ENCODE measurements around the gene ASPHD2. TPM values are rescaled to one million over a fixed set of nuclear protein-coding genes. Genes with fewer than 3 reads are reported as not detected.

The ASPHD2 gene
- total RNA-seq, 1 donor from 2014 or later: 3.4 TPM

- TF ChIP-seq CTCF (IDR thresholded peaks at IDR 0.05; ENCODE audit: insufficient read depth, low read length, severe bottlenecking): no peak
- peaks cover 26% of the 10 kb centered on the region for H3K36me3 ChIP-seq (ENCODE audit: control insufficient read depth, insufficient read depth, low read length)
- H3K27me3 ChIP-seq (ENCODE audit: control insufficient read depth, insufficient read depth, low read length): no peaks in the 10 kb centered on the region
- no peak overlapping the region for H3K4me3 ChIP-seq (ENCODE audit: low read depth, low read length)
- FAIRE-seq: peak; percentile 32
- peak; percentile 37 for DNase-seq (ENCODE audit: low read depth)
These were observed 35.3 kb downstream of the ASPHD2 start for GRCh38 chr22:26464312-26464711.

GRCh38 chr22:26466196-26466595 is 37.1 kb downstream of the ASPHD2 start:
- DNase-seq (ENCODE audit: low read depth) (no peak), FAIRE-seq (peak; percentile 13)
- peaks cover 33% of the 10 kb centered on the region for H3K36me3 ChIP-seq (ENCODE audit: control insufficient read depth, insufficient read depth, low read length)
- H3K4me3 ChIP-seq (ENCODE audit: low read depth, low read length): no peak overlapping the region
- H3K27me3 ChIP-seq (ENCODE audit: control insufficient read depth, insufficient read depth, low read length): no peaks in the 10 kb centered on the region
- TF ChIP-seq CTCF (IDR thresholded peaks at IDR 0.05; ENCODE audit: insufficient read depth, low read length, severe bottlenecking): no peak

- Histone ChIP-seq H3K27me3 (ENCODE audit: control insufficient read depth, insufficient read depth, low read length) (no peaks in the 10 kb centered on the region), H3K36me3 (ENCODE audit: control insufficient read depth, insufficient read depth, low read length) (peaks cover 23% of the 10 kb centered on the region), H3K4me3 (ENCODE audit: low read depth, low read length) (no peak overlapping the region)
- DNase-seq (ENCODE audit: low read depth) (peak; percentile 39), FAIRE-seq (no peak)
- TF ChIP-seq CTCF (IDR thresholded peaks at IDR 0.05; ENCODE audit: insufficient read depth, low read length, severe bottlenecking): no peak
These were observed 41.7 kb downstream of the ASPHD2 start for GRCh38 chr22:26470807-26471206.

GRCh38 chr22:26471522-26471921 is 42.5 kb downstream of the ASPHD2 start:
- Histone ChIP-seq H3K36me3 (ENCODE audit: control insufficient read depth, insufficient read depth, low read length) (peaks cover 20% of the 10 kb centered on the region), H3K4me3 (ENCODE audit: low read depth, low read length) (no peak overlapping the region), H3K27me3 (ENCODE audit: control insufficient read depth, insufficient read depth, low read length) (no peaks in the 10 kb centered on the region)
- no peak for TF ChIP-seq CTCF (IDR thresholded peaks at IDR 0.05; ENCODE audit: insufficient read depth, low read length, severe bottlenecking)
- FAIRE-seq (peak; percentile 7), DNase-seq (ENCODE audit: low read depth) (peak; percentile 99)

GRCh38 chr22:26474682-26475081 is 45.6 kb downstream of the ASPHD2 start:
- TF ChIP-seq CTCF (IDR thresholded peaks at IDR 0.05; ENCODE audit: insufficient read depth, low read length, severe bottlenecking): no peak
- H3K36me3 ChIP-seq (ENCODE audit: control insufficient read depth, insufficient read depth, low read length): peaks cover 13% of the 10 kb centered on the region
- DNase-seq (ENCODE audit: low read depth) (peak; percentile 75), FAIRE-seq (peak; percentile 7)
- H3K27me3 ChIP-seq (ENCODE audit: control insufficient read depth, insufficient read depth, low read length): no peaks in the 10 kb centered on the region
- H3K4me3 ChIP-seq (ENCODE audit: low read depth, low read length): no peak overlapping the region

GRCh38 chr22:26476705-26477340 is 47.8 kb downstream of the ASPHD2 start:
- FAIRE-seq (no peak), DNase-seq (ENCODE audit: low read depth) (no peak)
- no peak overlapping the region for H3K4me3 ChIP-seq (ENCODE audit: low read depth, low read length)
- H3K27me3 ChIP-seq (ENCODE audit: control insufficient read depth, insufficient read depth, low read length): no peaks in the 10 kb centered on the region
- TF ChIP-seq CTCF (IDR thresholded peaks at IDR 0.05; ENCODE audit: insufficient read depth, low read length, severe bottlenecking): no peak
- peaks cover 6% of the 10 kb centered on the region for H3K36me3 ChIP-seq (ENCODE audit: control insufficient read depth, insufficient read depth, low read length)

Measured in bronchial epithelial cell (primary cell).